GM18508 (cell line): ENCODE results near the gene TMSB10.
A peak's percentile ranks its signal among the peaks of the same experiment; 100 is the strongest.
"Not testable (repeated sequence)": the region's sequence is repeated elsewhere in the genome, so short reads cannot be mapped to it uniquely, and the experiment has no call there.

ENCODE experiments used
- ATAC-seq: cut with Tn5 transposase; IDR thresholded peaks from one replicate; pipeline ENCODE4 v1.9.1; 2021; ENCODE audit warnings: moderate number of reproducible peaks; ENCODE audit not compliant: insufficient read depth, unreplicated experiment

Gene TMSB10

GRCh38 chr2:84900971-84901370 lies 4.5 kb upstream of the TMSB10 start:
- no peak for ATAC-seq

GRCh38 chr2:84901593-84902120 lies 3.8 kb upstream of the TMSB10 start:
- ATAC-seq, result no peak

GRCh38 chr2:84902526-84902925 lies 2.9 kb upstream of the TMSB10 start:
- no peak for ATAC-seq

GRCh38 chr2:84904151-84904550 lies 1.3 kb upstream of the TMSB10 start:
- ATAC-seq, result no peak

- no peak for ATAC-seq
These were observed 710 bp upstream of the TMSB10 start for GRCh38 chr2:84904717-84905174.

GRCh38 chr2:84906108-84906899 lies 848 bp downstream of the TMSB10 start:
- peak; percentile 8 for ATAC-seq

- ATAC-seq, result peak; percentile 31
These were observed 1.7 kb downstream of the TMSB10 start for GRCh38 chr2:84906900-84907714.

- ATAC-seq, result no peak
These were observed 3.7 kb downstream of the TMSB10 start for GRCh38 chr2:84908948-84909713.

- no peak for ATAC-seq
These were observed 5.8 kb downstream of the TMSB10 start for GRCh38 chr2:84911135-84911678.

GRCh38 chr2:84912984-84913383 lies 7.5 kb downstream of the TMSB10 start:
- ATAC-seq, result no peak

- no peak for ATAC-seq
These were observed 8.9 kb downstream of the TMSB10 start for GRCh38 chr2:84914334-84914733.

GRCh38 chr2:84915675-84916074 lies 10.2 kb downstream of the TMSB10 start:
- ATAC-seq, result not testable (repeated sequence)

GRCh38 chr2:84917821-84918220 lies 12.4 kb downstream of the TMSB10 start:
- ATAC-seq, result not testable (repeated sequence)

- no peak for ATAC-seq
These were observed 13.0 kb downstream of the TMSB10 start for GRCh38 chr2:84918430-84918829.

GRCh38 chr2:84919885-84920580 lies 14.6 kb downstream of the TMSB10 start:
- peak; percentile 27 for ATAC-seq

- no peak for ATAC-seq
These were observed 17.6 kb downstream of the TMSB10 start for GRCh38 chr2:84923009-84923408.

- no peak for ATAC-seq
These were observed 19.0 kb downstream of the TMSB10 start for GRCh38 chr2:84924173-84925106.

GRCh38 chr2:84925336-84925723 lies 19.9 kb downstream of the TMSB10 start:
- ATAC-seq, result no peak
